Loucy (cell line): ENCODE results near the gene EPB41L2.

Experiments
- EZH2phosphoT487 ChIP-seq: fragments of 200-600 bp; IDR thresholded peaks from 2 replicates; pipeline ENCODE4 v1.6.1; 2018; ENCODE audit warnings: antibody characterized with exemption, mild to moderate bottlenecking, moderate library complexity, borderline replicate concordance
- TF ChIP-seq, protein P1 (sequence below): fragments of 200-600 bp; sonication (generic); conservative IDR thresholded peaks from 2 replicates; pipeline ENCODE4 v1.5.1; 2014; ENCODE audit warnings: mild to moderate bottlenecking, antibody characterized with exemption, low read length

GRCh38 chr6:130964289-130964688 lies 98.8 kb downstream of the EPB41L2 start:
- TF ChIP-seq, protein P1, sequence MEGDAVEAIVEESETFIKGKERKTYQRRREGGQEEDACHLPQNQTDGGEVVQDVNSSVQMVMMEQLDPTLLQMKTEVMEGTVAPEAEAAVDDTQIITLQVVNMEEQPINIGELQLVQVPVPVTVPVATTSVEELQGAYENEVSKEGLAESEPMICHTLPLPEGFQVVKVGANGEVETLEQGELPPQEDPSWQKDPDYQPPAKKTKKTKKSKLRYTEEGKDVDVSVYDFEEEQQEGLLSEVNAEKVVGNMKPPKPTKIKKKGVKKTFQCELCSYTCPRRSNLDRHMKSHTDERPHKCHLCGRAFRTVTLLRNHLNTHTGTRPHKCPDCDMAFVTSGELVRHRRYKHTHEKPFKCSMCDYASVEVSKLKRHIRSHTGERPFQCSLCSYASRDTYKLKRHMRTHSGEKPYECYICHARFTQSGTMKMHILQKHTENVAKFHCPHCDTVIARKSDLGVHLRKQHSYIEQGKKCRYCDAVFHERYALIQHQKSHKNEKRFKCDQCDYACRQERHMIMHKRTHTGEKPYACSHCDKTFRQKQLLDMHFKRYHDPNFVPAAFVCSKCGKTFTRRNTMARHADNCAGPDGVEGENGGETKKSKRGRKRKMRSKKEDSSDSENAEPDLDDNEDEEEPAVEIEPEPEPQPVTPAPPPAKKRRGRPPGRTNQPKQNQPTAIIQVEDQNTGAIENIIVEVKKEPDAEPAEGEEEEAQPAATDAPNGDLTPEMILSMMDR, result no peak
- TF ChIP-seq EZH2phosphoT487, result no peak
